ENCODE measurements around the gene CYP4F2. TPM values are rescaled to one million over a fixed set of nuclear protein-coding genes. Genes with fewer than 3 reads are reported as not detected.
"Not testable (repeated sequence)": the region's sequence is repeated elsewhere in the genome, so short reads cannot be mapped to it uniquely, and the experiment has no call there.

CYP4F2 gene
- total RNA-seq, 5 donors from 2014 or later (not counting 1 experiment from before 2014, with no cell fraction given) = 0.29 TPM; not detected in 4

GRCh38 chr19:15828611-15829305, 69.1 kb downstream of the CYP4F2 start:
- H3K4me3 Mint-ChIP-seq; H3K27ac Mint-ChIP-seq; ATAC-seq (replicated peaks in 1 of 4); CTCF ChIA-PET; H3K4me1 Mint-ChIP-seq; H3K4me3 ChIP-seq (ENCODE audit: control insufficient read depth in 1 of 2, extremely low read depth in 1 of 2, low read length in 1 of 2); H3K9me3 Mint-ChIP-seq; DNase-seq; H3K27me3 ChIP-seq (replicated peaks in 1 of 2; ENCODE audit: control insufficient read depth in 2 of 2, extremely low read depth in 1 of 2, insufficient read depth in 2 of 2, low read length in 1 of 2); H3K36me3 ChIP-seq (ENCODE audit: control insufficient read depth in 2 of 2, extremely low read depth in 1 of 2, insufficient read depth in 1 of 2, low read length in 1 of 2); H3K27me3 Mint-ChIP-seq; H3K36me3 Mint-ChIP-seq; H3K9me3 ChIP-seq; H3K4me1 ChIP-seq (ENCODE audit: control insufficient read depth in 1 of 2, extremely low read depth in 1 of 2, insufficient read depth in 2 of 2, low read length in 2 of 2); POLR2A ChIA-PET; H3K27ac ChIP-seq (ENCODE audit: low read length): not testable (repeated sequence)
- 79% methylated on average over 12 of the region's 13 CpGs for WGBS (ENCODE audit: insufficient coverage)

- no peaks in the 10 kb centered on the region for H3K9me3 ChIP-seq
- POLR2A ChIA-PET = interaction anchor here in 1 of 2 donors (0.6 kb wide), 1 partner anchor 8 kb away, joined by 3 read pairs; no protein-coding TSS in a partner anchor
- no peaks in the 10 kb centered on the region for H3K36me3 ChIP-seq (ENCODE audit: control insufficient read depth in 2 of 2, extremely low read depth in 1 of 2, insufficient read depth in 1 of 2, low read length in 1 of 2)
Measured at GRCh38 chr19:15828121-15828610, 69.7 kb downstream of the CYP4F2 start.

More at GRCh38 chr19:15828121-15828610, 69.7 kb downstream of the CYP4F2 start:
- H3K27me3 ChIP-seq (replicated peaks in 1 of 2; ENCODE audit: control insufficient read depth in 2 of 2, extremely low read depth in 1 of 2, insufficient read depth in 2 of 2, low read length in 1 of 2) = no peaks in the 10 kb centered on the region
- no peak overlapping the region for H3K27ac ChIP-seq (ENCODE audit: low read length)
- Mint-ChIP-seq H3K36me3 (no peaks in the 10 kb centered on the region), H3K4me3 (no peak overlapping the region), H3K4me1 (peaks cover 0 to 1% (median 0%) of the 10 kb centered on the region in 3 donors), H3K9me3 (no peaks in the 10 kb centered on the region), H3K27me3 (no peaks in the 10 kb centered on the region), H3K27ac (no peak overlapping the region)
- no peaks in the 10 kb centered on the region for H3K4me1 ChIP-seq (ENCODE audit: control insufficient read depth in 1 of 2, extremely low read depth in 1 of 2, insufficient read depth in 2 of 2, low read length in 2 of 2)
- DNase-seq (no peak), ATAC-seq (replicated peaks in 1 of 4) (no peak)
- H3K4me3 ChIP-seq (ENCODE audit: control insufficient read depth in 1 of 2, extremely low read depth in 1 of 2, low read length in 1 of 2) = no peak overlapping the region
- CTCF ChIA-PET = no interaction called here
- WGBS (ENCODE audit: insufficient coverage) = 74% methylated on average over 3 of the region's 7 CpGs

Other genes with a start within 250 kb of the CYP4F2 start
- 1 to 10 TPM in 2 of 5 donors, under 1 TPM in 3; 0.13 to 2.4 (median 0.48) TPM for gene CYP4F12, start 225.0 kb downstream of the CYP4F2 start, total RNA-seq
- gene OR10H2, start 170.1 kb downstream of the CYP4F2 start, total RNA-seq = not detected
- not detected for gene OR10H3, start 160.1 kb downstream of the CYP4F2 start, total RNA-seq
- not detected for gene OR10H5, start 110.4 kb downstream of the CYP4F2 start, total RNA-seq
- gene OR10H1, start 82.4 kb downstream of the CYP4F2 start, total RNA-seq = under 1 TPM in 1 of 5 donors, not detected in 4; 0.16 TPM
- gene CYP4F11, start 36.5 kb upstream of the CYP4F2 start, total RNA-seq = under 1 TPM in 2 of 5 donors, not detected in 3; 0.15 to 0.16 TPM
- gene OR10H4, start 50.9 kb upstream of the CYP4F2 start, total RNA-seq = not detected
- gene TPM4, start 178.4 kb upstream of the CYP4F2 start, total RNA-seq = 100 to 1,000 TPM in 2 of 5 donors, 10 to 100 TPM in 3; 83.6 to 189 (median 99.5) TPM
- 10 to 100 TPM; 67.0 to 84.5 (median 71.7) TPM for gene RAB8A, start 213.8 kb upstream of the CYP4F2 start, total RNA-seq
- gene HSH2D, start 245.6 kb upstream of the CYP4F2 start, total RNA-seq = 10 to 100 TPM; 23.5 to 37.0 (median 28.5) TPM